Measurements from ENCODE around the gene ITIH6. TPM values are rescaled to one million over a fixed set of nuclear protein-coding genes. Genes with fewer than 3 reads are reported as not detected.
"Not testable (repeated sequence)": the region's sequence is repeated elsewhere in the genome, so short reads cannot be mapped to it uniquely, and the experiment has no call there.

Gene ITIH6, protein sequence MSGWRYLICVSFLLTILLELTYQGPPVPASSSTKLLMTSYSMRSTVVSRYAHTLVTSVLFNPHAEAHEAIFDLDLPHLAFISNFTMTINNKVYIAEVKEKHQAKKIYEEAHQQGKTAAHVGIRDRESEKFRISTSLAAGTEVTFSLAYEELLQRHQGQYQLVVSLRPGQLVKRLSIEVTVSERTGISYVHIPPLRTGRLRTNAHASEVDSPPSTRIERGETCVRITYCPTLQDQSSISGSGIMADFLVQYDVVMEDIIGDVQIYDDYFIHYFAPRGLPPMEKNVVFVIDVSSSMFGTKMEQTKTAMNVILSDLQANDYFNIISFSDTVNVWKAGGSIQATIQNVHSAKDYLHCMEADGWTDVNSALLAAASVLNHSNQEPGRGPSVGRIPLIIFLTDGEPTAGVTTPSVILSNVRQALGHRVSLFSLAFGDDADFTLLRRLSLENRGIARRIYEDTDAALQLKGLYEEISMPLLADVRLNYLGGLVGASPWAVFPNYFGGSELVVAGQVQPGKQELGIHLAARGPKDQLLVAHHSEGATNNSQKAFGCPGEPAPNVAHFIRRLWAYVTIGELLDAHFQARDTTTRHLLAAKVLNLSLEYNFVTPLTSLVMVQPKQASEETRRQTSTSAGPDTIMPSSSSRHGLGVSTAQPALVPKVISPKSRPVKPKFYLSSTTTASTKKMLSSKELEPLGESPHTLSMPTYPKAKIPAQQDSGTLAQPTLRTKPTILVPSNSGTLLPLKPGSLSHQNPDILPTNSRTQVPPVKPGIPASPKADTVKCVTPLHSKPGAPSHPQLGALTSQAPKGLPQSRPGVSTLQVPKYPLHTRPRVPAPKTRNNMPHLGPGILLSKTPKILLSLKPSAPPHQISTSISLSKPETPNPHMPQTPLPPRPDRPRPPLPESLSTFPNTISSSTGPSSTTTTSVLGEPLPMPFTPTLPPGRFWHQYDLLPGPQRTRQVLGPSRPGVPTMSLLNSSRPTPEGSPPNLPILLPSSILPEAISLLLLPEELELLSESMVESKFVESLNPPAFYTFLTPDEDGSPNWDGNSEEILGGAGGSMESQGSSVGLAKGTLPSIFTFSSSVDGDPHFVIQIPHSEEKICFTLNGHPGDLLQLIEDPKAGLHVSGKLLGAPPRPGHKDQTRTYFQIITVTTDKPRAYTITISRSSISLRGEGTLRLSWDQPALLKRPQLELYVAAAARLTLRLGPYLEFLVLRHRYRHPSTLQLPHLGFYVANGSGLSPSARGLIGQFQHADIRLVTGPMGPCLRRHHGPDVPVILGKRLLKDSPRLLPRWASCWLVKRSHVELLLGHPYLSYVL
- total RNA-seq: not detected

DNA sequence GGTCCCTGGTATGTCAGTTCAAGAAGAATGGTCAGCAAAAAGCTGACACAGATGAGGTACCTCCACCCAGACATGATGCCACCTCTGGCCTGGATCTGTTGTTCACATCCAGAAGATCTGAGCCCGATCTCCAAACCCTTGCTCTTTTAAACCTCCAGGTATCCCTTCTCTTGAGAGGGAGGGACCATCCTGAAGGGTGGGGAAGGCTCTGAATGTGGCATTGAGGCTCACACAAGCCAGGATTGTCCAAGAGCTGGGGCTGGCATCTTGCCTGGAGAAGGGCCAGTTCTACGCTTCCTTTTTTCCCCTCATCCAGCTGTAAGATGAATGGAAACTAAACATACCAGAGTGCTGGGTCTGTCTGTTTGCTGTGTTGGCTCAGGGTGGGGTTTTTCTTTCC is at the start of gene ITIH6:
Gene ITIH6, minus strand, starts transcription at position 119 of the 400 bp plus-strand sequence. Its CDS starts 45 bp downstream, at position 74.
- TF ChIP-seq, protein P1, sequence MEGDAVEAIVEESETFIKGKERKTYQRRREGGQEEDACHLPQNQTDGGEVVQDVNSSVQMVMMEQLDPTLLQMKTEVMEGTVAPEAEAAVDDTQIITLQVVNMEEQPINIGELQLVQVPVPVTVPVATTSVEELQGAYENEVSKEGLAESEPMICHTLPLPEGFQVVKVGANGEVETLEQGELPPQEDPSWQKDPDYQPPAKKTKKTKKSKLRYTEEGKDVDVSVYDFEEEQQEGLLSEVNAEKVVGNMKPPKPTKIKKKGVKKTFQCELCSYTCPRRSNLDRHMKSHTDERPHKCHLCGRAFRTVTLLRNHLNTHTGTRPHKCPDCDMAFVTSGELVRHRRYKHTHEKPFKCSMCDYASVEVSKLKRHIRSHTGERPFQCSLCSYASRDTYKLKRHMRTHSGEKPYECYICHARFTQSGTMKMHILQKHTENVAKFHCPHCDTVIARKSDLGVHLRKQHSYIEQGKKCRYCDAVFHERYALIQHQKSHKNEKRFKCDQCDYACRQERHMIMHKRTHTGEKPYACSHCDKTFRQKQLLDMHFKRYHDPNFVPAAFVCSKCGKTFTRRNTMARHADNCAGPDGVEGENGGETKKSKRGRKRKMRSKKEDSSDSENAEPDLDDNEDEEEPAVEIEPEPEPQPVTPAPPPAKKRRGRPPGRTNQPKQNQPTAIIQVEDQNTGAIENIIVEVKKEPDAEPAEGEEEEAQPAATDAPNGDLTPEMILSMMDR (IDR thresholded peaks at IDR 0.05): no peak
- no peaks in the 10 kb centered on the region for H3K36me3 ChIP-seq
- H3K9me3 ChIP-seq: no peaks in the 10 kb centered on the region
- no peaks in the 10 kb centered on the region for H3K4me1 ChIP-seq
- H3K4me3 ChIP-seq: no peak within 1 kb of the TSS
- no peak for DNase-seq
- intact Hi-C loops (cut with DNase I): no loop called here
- H3K9ac ChIP-seq (ENCODE audit: low read depth in 2 of 2, low read length in 2 of 2): no peak within 1 kb of the TSS
- no peaks in the 10 kb centered on the region for H3K27me3 ChIP-seq
- H3K27ac ChIP-seq: no peak within 1 kb of the TSS

DNA sequence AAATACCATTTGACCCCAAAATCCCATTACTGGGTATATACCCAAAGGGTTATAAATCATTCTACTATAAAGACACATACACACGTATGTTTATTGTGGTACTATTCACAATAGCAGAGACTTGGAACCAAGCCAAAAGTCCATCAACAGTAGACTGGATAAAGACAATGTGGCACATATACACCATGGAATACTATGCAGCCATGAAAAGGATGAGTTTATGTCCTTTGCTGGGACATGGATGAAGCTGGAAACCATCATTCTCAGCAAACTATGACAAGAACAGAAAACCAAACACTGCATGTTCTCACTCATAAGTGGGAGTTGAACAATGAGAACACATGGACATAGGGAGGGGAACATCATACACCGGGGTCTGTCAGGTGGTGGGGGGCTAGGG is 49.6 kb upstream of the ITIH6 start:
- H3K27ac ChIP-seq; H3K9ac ChIP-seq (ENCODE audit: low read depth in 2 of 2, low read length in 2 of 2); H3K9me3 ChIP-seq; H3K4me1 ChIP-seq; H3K36me3 ChIP-seq; intact Hi-C loops (cut with DNase I); H3K27me3 ChIP-seq; H3K4me3 ChIP-seq; DNase-seq: not testable (repeated sequence)

DNA sequence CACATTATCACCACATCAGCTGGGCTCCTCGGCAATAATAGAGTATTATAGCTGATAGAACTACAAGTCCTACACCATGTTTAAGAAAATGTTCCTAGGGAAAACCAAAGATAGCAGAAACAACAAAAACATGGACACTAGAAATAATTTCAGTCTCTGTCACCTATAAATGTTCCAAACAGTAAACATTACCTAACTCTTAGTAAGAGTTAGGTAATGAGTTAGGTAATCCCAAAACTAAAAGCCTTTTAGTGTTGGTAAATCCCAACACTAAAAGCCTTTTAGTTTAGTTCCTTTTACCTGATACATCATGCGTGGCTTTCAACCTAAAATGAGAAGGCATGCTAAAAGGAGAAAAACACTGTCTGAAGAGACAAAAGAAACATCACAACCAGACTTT is 45.0 kb upstream of the ITIH6 start:
- H3K36me3 ChIP-seq: no peaks in the 10 kb centered on the region
- DNase-seq: no peak
- no peak overlapping the region for H3K9ac ChIP-seq (ENCODE audit: low read depth in 2 of 2, low read length in 2 of 2)
- no peaks in the 10 kb centered on the region for H3K9me3 ChIP-seq
- no peak overlapping the region for H3K27ac ChIP-seq
- no peaks in the 10 kb centered on the region for H3K4me1 ChIP-seq
- intact Hi-C loops (cut with DNase I): no loop called here
- H3K4me3 ChIP-seq: no peak overlapping the region
- TF ChIP-seq, protein P1 (IDR thresholded peaks at IDR 0.05): no peak
- no peaks in the 10 kb centered on the region for H3K27me3 ChIP-seq

DNA sequence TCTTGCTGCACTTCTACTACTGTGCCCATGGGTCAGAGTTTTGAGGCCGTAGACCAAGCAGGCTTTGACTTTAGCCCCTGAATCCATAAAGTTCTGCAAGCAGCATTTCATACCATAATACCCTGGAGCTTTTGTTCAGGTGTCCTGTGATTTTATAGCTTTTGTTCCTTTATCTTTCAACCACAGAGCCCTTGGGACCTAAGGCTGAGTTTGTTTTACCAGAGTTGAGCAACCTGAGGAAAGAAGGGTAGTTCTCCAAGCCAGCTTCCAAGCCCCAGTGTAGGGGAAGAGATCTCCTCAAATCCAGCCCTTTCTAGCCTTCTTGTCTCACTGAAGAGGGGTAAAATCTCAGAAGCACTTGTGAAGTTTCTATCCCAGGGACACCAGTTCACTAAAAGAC is 44.6 kb upstream of the ITIH6 start:
- Histone ChIP-seq H3K27ac (no peak overlapping the region), H3K4me3 (no peak overlapping the region), H3K9ac (ENCODE audit: low read depth in 2 of 2, low read length in 2 of 2) (no peak overlapping the region), H3K27me3 (no peaks in the 10 kb centered on the region), H3K36me3 (no peaks in the 10 kb centered on the region), H3K9me3 (no peaks in the 10 kb centered on the region), H3K4me1 (no peaks in the 10 kb centered on the region)
- TF ChIP-seq, protein P1 (IDR thresholded peaks at IDR 0.05): no peak
- intact Hi-C loops (cut with DNase I): no loop called here
- DNase-seq: no peak

DNA sequence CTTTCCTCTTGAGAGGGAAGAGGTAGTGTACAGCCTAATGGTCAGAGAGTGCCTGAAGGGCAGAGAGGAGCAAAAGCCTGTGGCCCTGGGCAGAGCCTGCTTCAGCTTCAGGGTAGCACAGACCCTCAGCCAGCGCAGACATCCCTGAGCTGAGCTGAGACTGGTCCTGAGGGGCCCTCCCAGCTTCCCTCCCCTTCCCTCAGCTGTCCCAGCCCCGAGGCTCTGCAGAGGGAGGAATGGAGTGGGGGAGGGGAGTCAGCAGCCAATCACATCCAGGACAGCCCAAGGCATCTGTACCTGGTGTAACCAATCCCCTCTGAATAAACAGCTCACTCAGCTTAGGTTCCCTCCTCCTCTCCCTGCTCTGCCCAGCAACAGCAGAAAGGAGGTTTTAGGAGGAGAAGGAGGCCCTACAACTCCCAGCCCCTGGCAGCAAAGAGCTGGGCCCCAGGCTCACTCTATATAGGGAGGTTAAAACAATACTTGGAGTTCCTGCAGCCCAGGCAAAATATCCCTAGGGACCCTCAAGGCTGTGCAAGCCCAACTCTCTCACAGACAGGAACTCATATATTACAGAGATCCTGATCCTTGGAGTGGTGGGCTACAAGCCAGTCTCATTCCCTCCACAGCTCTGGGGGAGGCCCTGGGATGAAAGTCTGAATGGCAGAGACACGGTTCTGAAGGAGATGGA is 43.3 kb upstream of the ITIH6 start:
- DNase-seq; intact Hi-C loops (cut with DNase I): not testable (repeated sequence)

More for the DNA sequence above, 43.3 kb upstream of the ITIH6 start:
- H3K27ac ChIP-seq; H3K36me3 ChIP-seq; H3K9me3 ChIP-seq; H3K4me3 ChIP-seq; H3K4me1 ChIP-seq; H3K9ac ChIP-seq (ENCODE audit: low read depth in 2 of 2, low read length in 2 of 2); H3K27me3 ChIP-seq: not testable (repeated sequence)

Measured in colonic mucosa (tissue), 4 donors.